ENCODE measurements around the gene COL23A1. TPM values are rescaled to one million over a fixed set of nuclear protein-coding genes. Genes with fewer than 3 reads are reported as not detected.

COL23A1 gene
- total and polyA plus RNA-seq, 2 donors (not counting 1 experiment from before 2014, with no cell fraction given) = not detected

DNA sequence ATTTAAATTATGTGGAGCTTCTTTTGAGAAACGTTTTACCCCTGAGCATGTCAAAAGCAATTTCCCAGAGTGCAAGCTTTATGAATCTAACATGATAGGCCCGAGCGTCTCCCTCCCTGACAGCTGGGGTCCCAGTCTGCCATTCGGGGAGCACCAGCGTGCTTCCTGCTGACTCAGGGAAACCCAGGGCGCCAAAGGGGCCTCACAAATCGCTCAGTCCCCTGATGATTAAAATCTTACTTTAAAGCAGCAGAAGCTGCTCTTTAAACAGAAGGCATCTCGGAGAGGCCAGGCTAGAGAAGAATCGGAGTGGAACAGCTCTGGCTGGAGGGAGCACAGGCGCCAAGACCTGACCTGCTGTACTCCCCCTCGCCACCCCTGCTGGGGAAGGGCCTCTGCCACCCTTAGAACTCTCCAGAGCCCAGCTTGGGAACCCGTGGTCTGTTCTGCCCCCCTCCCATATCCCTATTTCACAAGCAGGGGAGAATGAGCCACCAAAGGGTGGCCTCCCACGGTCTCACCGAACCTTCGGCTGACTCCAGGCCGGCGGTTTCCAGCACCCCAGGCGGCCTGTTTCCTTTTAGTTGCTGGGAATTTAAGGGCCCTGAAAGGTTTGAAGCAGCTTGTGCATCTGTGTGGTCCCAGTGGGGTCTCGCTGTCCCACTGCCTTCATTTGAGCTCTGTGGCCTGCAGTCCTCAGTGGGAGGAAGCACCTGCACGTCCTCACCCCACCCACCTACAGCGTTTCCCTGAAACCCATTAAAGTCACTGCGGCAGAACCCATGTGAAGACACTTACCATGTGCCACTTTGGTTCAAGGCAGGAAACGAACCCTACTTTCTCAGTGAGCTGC, 147.6 kb downstream of the COL23A1 start:
- H3K4me1 ChIP-seq (ENCODE audit: control insufficient read depth, extremely low read depth, insufficient read depth, low read length) = no peaks in the 10 kb centered on the region
- no peak overlapping the region for H3K4me2 ChIP-seq (ENCODE audit: extremely low read depth, insufficient read depth, low read length)
- no peaks in the 10 kb centered on the region for H3K9me3 ChIP-seq (ENCODE audit: control insufficient read depth, insufficient read depth, low read depth, low read length)
- H3K36me3 ChIP-seq (ENCODE audit: control insufficient read depth, insufficient read depth, low read length) = no peaks in the 10 kb centered on the region
- H4K20me1 ChIP-seq (ENCODE audit: control insufficient read depth, extremely low read depth, insufficient read depth, low read length) = no peaks in the 10 kb centered on the region
- H3K4me3 ChIP-seq (replicated peaks in 1 of 4; ENCODE audit: control extremely low read depth in 1 of 4, insufficient read depth in 1 of 4, low read depth in 3 of 4, low read length in 4 of 4) = no peak overlapping the region
- TF ChIP-seq EZH2 (IDR thresholded peaks at IDR 0.05; ENCODE audit: low read length, missing control alignments) = no peak
- TF ChIP-seq, protein P1, sequence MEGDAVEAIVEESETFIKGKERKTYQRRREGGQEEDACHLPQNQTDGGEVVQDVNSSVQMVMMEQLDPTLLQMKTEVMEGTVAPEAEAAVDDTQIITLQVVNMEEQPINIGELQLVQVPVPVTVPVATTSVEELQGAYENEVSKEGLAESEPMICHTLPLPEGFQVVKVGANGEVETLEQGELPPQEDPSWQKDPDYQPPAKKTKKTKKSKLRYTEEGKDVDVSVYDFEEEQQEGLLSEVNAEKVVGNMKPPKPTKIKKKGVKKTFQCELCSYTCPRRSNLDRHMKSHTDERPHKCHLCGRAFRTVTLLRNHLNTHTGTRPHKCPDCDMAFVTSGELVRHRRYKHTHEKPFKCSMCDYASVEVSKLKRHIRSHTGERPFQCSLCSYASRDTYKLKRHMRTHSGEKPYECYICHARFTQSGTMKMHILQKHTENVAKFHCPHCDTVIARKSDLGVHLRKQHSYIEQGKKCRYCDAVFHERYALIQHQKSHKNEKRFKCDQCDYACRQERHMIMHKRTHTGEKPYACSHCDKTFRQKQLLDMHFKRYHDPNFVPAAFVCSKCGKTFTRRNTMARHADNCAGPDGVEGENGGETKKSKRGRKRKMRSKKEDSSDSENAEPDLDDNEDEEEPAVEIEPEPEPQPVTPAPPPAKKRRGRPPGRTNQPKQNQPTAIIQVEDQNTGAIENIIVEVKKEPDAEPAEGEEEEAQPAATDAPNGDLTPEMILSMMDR (conservative IDR thresholded peaks at IDR 0.05 in 1 of 2, IDR thresholded peaks at IDR 0.05 in 1 of 2; ENCODE audit: low read depth in 1 of 2, low read length in 2 of 2) = no peak
- H3K9ac ChIP-seq (ENCODE audit: insufficient read depth, low read length) = no peak overlapping the region
- no peak overlapping the region for H2AFZ ChIP-seq (ENCODE audit: low read length)
- no peak overlapping the region for H3K27ac ChIP-seq (ENCODE audit: insufficient read depth, low read length)
- DNase-seq (ENCODE audit: low read depth in 2 of 2) = no peak
- H3K27me3 ChIP-seq (ENCODE audit: control insufficient read depth, insufficient read depth, low read length) = no peaks in the 10 kb centered on the region
- no peaks in the 10 kb centered on the region for H3K79me2 ChIP-seq (ENCODE audit: control insufficient read depth, insufficient read depth, low read length)

DNA sequence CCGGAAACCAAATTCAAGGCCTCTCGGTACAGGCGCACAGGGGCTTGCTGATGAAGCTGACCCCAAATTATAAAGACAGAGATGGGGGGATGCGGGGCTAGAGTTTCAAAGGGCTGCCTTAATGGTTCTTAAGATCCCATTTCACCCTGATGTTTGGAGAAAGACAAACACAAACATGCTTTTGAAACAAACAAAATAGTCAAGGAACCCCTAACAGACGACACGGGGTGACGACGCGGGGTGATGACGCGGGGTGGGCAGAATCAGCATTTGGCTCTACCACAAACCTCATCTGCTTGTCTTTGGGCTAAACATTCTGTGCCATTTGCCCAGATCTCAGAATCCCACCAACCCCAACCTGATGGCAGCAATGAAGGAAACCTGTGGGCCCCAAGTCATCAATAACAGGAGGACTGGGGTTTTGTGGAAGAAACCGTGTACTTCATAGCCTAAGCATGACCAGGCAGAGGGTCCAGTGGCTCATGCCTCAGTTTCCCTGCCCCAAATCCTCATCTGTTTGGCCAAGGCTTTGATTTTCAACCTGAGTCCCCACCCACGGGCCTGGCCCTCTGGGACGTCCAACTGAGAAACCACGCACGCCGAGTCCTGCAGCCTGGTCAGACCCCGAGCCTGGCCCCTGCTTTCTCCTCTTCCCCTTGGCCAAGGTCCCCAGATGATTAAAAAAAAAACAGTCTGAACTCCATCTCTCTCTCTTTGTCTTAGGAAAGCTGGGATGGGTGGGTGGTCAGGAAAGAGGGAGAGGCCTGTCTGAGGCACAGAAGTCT, 148.5 kb downstream of the COL23A1 start:
- Histone ChIP-seq H3K9ac (ENCODE audit: insufficient read depth, low read length) (no peak overlapping the region), H3K27ac (ENCODE audit: insufficient read depth, low read length) (no peak overlapping the region), H4K20me1 (ENCODE audit: control insufficient read depth, extremely low read depth, insufficient read depth, low read length) (no peaks in the 10 kb centered on the region), H3K4me2 (ENCODE audit: extremely low read depth, insufficient read depth, low read length) (no peak overlapping the region), H2AFZ (ENCODE audit: low read length) (no peak overlapping the region), H3K4me3 (replicated peaks in 1 of 4; ENCODE audit: control extremely low read depth in 1 of 4, insufficient read depth in 1 of 4, low read depth in 3 of 4, low read length in 4 of 4) (no peak overlapping the region), H3K9me3 (ENCODE audit: control insufficient read depth, insufficient read depth, low read depth, low read length) (no peaks in the 10 kb centered on the region), H3K79me2 (ENCODE audit: control insufficient read depth, insufficient read depth, low read length) (no peaks in the 10 kb centered on the region), H3K36me3 (ENCODE audit: control insufficient read depth, insufficient read depth, low read length) (no peaks in the 10 kb centered on the region), H3K27me3 (ENCODE audit: control insufficient read depth, insufficient read depth, low read length) (no peaks in the 10 kb centered on the region), H3K4me1 (ENCODE audit: control insufficient read depth, extremely low read depth, insufficient read depth, low read length) (no peaks in the 10 kb centered on the region)
- DNase-seq (ENCODE audit: low read depth in 2 of 2) = no peak
- TF ChIP-seq EZH2 (IDR thresholded peaks at IDR 0.05; ENCODE audit: low read length, missing control alignments) = no peak
- TF ChIP-seq, protein P1 (conservative IDR thresholded peaks at IDR 0.05 in 1 of 2, IDR thresholded peaks at IDR 0.05 in 1 of 2; ENCODE audit: low read depth in 1 of 2, low read length in 2 of 2) = no peak

DNA sequence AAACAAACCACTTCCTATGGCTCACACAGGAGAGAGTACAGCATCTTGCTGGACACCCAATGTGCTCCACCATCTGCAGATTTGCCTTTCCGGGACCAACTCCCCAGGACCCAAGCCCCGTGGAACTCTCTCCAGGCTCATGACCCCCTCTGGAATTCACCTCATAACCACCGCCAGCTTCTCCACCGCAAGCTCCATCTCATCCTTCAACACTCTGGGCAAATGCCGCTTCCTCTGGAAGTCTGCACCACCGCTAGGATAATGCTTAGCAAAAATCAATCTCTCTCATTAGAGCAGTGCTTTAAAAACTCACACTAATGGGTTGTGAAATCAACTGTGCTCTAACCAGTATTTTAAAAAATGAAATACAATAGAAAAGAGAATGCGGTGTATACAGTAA, 150.0 kb downstream of the COL23A1 start:
- Histone ChIP-seq H3K9ac (ENCODE audit: insufficient read depth, low read length) (no peak overlapping the region), H3K4me1 (ENCODE audit: control insufficient read depth, extremely low read depth, insufficient read depth, low read length) (no peaks in the 10 kb centered on the region), H2AFZ (ENCODE audit: low read length) (no peak overlapping the region), H3K4me3 (replicated peaks in 1 of 4; ENCODE audit: control extremely low read depth in 1 of 4, insufficient read depth in 1 of 4, low read depth in 3 of 4, low read length in 4 of 4) (no peak overlapping the region), H3K4me2 (ENCODE audit: extremely low read depth, insufficient read depth, low read length) (no peak overlapping the region), H4K20me1 (ENCODE audit: control insufficient read depth, extremely low read depth, insufficient read depth, low read length) (no peaks in the 10 kb centered on the region), H3K27ac (ENCODE audit: insufficient read depth, low read length) (no peak overlapping the region), H3K27me3 (ENCODE audit: control insufficient read depth, insufficient read depth, low read length) (no peaks in the 10 kb centered on the region), H3K36me3 (ENCODE audit: control insufficient read depth, insufficient read depth, low read length) (no peaks in the 10 kb centered on the region), H3K79me2 (ENCODE audit: control insufficient read depth, insufficient read depth, low read length) (no peaks in the 10 kb centered on the region), H3K9me3 (ENCODE audit: control insufficient read depth, insufficient read depth, low read depth, low read length) (no peaks in the 10 kb centered on the region)
- no peak for DNase-seq (ENCODE audit: low read depth in 2 of 2)
- no peak for TF ChIP-seq EZH2 (IDR thresholded peaks at IDR 0.05; ENCODE audit: low read length, missing control alignments)
- TF ChIP-seq, protein P1 (conservative IDR thresholded peaks at IDR 0.05 in 1 of 2, IDR thresholded peaks at IDR 0.05 in 1 of 2; ENCODE audit: low read depth in 1 of 2, low read length in 2 of 2) = no peak

Data from fibroblast of lung (primary cell).